ENCODE results near the gene RAET1G.
"Not testable (repeated sequence)": the region's sequence is repeated elsewhere in the genome, so short reads cannot be mapped to it uniquely, and the experiment has no call there.

RAET1G gene, protein sequence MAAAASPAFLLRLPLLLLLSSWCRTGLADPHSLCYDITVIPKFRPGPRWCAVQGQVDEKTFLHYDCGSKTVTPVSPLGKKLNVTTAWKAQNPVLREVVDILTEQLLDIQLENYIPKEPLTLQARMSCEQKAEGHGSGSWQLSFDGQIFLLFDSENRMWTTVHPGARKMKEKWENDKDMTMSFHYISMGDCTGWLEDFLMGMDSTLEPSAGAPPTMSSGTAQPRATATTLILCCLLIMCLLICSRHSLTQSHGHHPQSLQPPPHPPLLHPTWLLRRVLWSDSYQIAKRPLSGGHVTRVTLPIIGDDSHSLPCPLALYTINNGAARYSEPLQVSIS

DNA sequence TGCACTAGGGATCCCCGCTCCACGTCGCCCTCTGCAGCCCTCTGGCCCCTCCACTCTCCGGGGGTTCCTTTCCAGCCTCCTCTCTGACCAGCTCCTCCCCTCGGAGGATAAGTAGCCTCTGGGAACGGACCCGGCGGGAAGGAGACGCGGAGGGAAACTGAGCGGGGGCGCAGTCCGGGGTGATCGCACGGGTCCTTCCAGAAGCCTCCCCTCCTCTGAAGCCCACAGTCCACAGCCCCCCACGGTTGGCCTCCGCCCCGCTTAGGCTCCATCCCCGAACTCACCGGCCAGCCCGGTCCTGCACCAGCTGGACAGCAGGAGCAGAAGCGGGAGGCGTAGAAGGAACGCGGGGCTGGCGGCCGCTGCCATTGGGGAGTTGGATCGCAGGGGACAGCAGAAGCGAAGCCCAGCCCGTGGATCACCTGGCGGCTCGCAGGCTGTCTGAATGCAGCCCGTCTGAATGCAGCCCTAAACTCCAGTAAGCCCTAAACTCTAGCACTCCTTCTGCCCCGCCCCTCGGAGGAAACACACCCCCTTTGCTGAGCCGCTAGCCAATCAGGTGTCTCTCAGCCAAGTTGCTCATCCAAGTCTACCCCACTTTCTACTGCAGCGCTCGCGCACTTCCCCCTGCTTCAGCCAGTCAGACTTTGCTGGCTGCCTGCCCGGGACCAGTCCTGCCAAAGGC, at the start of gene RAET1G:
Gene RAET1G, minus strand, starts transcription at position 480 of the 685 bp plus-strand sequence. Its CDS starts 111 bp downstream, at position 369.
- peak within 1 kb of the TSS; percentile 53 for H3K4me3 ChIP-seq (ENCODE audit: insufficient read length, low read depth)
- peak; percentile 63 for DNase-seq (ENCODE audit: low read depth, low spot score)
- H3K9me3 ChIP-seq (ENCODE audit: insufficient read depth, low read length) = no peaks in the 10 kb centered on the region
- peak within 1 kb of the TSS; percentile 61 for H3K9ac ChIP-seq (ENCODE audit: insufficient read length, low read depth)
- H3K36me3 ChIP-seq (ENCODE audit: insufficient read depth, insufficient read length, low read length) = no peaks in the 10 kb centered on the region
- no peaks in the 10 kb centered on the region for H3K4me1 ChIP-seq (ENCODE audit: insufficient read depth, insufficient read length)
- peaks cover 69% of the 10 kb centered on the region for H3K27me3 ChIP-seq (ENCODE audit: insufficient read depth, insufficient read length)
- TF ChIP-seq SUZ12 (IDR thresholded peaks at IDR 0.05; ENCODE audit: extremely low read depth, insufficient read depth, insufficient read length) = no peak
- no peak for TF ChIP-seq YY1 (IDR thresholded peaks at IDR 0.05; ENCODE audit: insufficient read depth, insufficient read length)
- no peak for TF ChIP-seq ZNF274 (IDR thresholded peaks at IDR 0.05; ENCODE audit: low read depth, low read length)

DNA sequence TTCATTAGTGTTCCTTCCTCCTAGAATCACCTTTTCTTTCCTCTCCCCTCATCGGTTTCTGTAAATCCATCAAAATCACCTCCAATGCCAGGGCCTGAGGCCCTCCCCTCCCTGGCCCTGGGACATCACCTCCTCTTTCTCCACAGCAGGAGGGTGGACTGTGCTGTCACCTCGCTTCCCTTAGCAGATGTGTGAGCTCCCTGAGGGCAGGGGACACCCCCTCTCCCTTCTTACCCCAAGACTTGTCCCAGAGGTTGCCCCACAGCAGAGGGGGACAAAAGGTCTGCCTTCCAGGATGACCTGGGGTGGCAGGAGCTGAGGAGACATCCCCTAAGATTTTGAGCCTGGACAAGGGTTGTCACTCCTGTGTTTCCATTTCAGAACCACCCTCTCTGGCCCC, 46.7 kb upstream of the RAET1G start:
- H3K27me3 ChIP-seq (ENCODE audit: insufficient read depth, insufficient read length) = peaks cover 58% of the 10 kb centered on the region

DNA sequence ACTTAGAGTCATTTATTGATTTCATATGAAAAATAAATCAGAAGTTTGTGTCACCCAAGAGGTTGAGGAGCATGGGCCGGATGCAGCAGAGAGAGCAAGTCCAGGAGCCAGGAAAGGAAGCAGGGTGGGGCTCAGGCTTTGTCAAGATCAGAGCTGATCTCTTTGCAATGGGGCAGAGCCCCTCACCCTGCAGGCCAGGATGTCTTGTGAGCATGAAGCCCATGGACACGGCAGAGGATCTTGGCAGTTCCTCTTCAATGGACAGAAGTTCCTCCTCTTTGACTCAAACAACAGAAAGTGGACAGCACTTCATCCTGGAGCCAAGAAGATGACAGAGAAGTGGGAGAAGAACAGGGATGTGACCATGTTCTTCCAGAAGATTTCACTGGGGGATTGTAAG, 46.0 kb upstream of the RAET1G start:
- H3K27me3 ChIP-seq (ENCODE audit: insufficient read depth, insufficient read length) = peaks cover 62% of the 10 kb centered on the region

More for the DNA sequence above, 46.7 kb upstream of the RAET1G start:
- H3K4me3 ChIP-seq (ENCODE audit: insufficient read length, low read depth) = no peak overlapping the region
- no peaks in the 10 kb centered on the region for H3K9me3 ChIP-seq (ENCODE audit: insufficient read depth, low read length)
- DNase-seq (ENCODE audit: low read depth, low spot score) = no peak
- no peaks in the 10 kb centered on the region for H3K36me3 ChIP-seq (ENCODE audit: insufficient read depth, insufficient read length, low read length)
- no peak overlapping the region for H3K9ac ChIP-seq (ENCODE audit: insufficient read length, low read depth)
- no peak for TF ChIP-seq ZNF274 (IDR thresholded peaks at IDR 0.05; ENCODE audit: low read depth, low read length)
- no peak for TF ChIP-seq YY1 (IDR thresholded peaks at IDR 0.05; ENCODE audit: insufficient read depth, insufficient read length)
- TF ChIP-seq SUZ12 (IDR thresholded peaks at IDR 0.05; ENCODE audit: extremely low read depth, insufficient read depth, insufficient read length) = no peak
- H3K4me1 ChIP-seq (ENCODE audit: insufficient read depth, insufficient read length) = no peaks in the 10 kb centered on the region

DNA sequence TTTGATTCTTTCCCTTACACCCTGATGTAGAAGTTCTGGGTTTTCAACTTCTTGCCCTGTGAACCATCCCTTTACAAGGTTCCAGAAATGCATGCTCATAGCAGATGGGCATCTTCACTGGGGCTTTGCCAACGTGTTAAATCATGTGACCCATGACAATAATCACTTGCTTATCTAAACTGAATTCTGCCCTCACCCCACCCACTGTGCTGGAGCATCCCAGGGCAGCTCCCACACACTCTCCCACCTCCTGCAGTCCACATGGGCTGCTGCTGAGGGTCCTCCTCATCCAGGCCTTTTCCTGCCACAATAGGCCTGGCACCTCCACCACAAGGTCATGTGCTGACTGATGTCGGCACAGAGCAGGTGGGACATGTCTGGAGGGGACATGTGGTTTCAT, 45.1 kb upstream of the RAET1G start:
- H3K9me3 ChIP-seq (ENCODE audit: insufficient read depth, low read length); DNase-seq (ENCODE audit: low read depth, low spot score); H3K9ac ChIP-seq (ENCODE audit: insufficient read length, low read depth); H3K4me1 ChIP-seq (ENCODE audit: insufficient read depth, insufficient read length); H3K4me3 ChIP-seq (ENCODE audit: insufficient read length, low read depth); H3K36me3 ChIP-seq (ENCODE audit: insufficient read depth, insufficient read length, low read length): not testable (repeated sequence)
- H3K27me3 ChIP-seq (ENCODE audit: insufficient read depth, insufficient read length) = peaks cover 70% of the 10 kb centered on the region

More for the DNA sequence above, 46.0 kb upstream of the RAET1G start:
- not testable (repeated sequence) for H3K36me3 ChIP-seq (ENCODE audit: insufficient read depth, insufficient read length, low read length); DNase-seq (ENCODE audit: low read depth, low spot score); H3K4me1 ChIP-seq (ENCODE audit: insufficient read depth, insufficient read length); H3K9ac ChIP-seq (ENCODE audit: insufficient read length, low read depth); H3K4me3 ChIP-seq (ENCODE audit: insufficient read length, low read depth); H3K9me3 ChIP-seq (ENCODE audit: insufficient read depth, low read length)

DNA sequence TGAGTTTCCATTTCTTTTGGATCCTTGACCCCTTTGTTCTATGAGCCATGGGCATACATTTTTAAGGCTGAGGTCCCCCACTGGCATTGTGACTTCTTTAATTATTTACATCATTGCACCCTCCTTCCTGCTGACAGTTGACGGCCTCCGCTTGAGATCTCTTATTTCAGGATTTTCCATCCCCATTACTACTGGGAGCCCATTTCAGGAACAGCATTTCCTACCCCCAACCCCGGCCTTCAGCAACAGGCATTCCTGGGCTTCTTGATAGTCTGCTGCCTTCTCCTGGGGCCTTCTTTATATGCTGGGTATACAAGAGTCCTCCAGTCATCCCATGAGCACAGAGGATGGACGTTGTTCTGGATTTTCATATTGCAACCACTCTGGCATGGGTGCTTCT, 44.7 kb upstream of the RAET1G start:
- H3K27me3 ChIP-seq (ENCODE audit: insufficient read depth, insufficient read length) = peaks cover 74% of the 10 kb centered on the region
- H3K36me3 ChIP-seq (ENCODE audit: insufficient read depth, insufficient read length, low read length) = no peaks in the 10 kb centered on the region
- H3K4me3 ChIP-seq (ENCODE audit: insufficient read length, low read depth) = no peak overlapping the region
- peaks cover 2% of the 10 kb centered on the region for H3K4me1 ChIP-seq (ENCODE audit: insufficient read depth, insufficient read length)
- TF ChIP-seq ZNF274 (IDR thresholded peaks at IDR 0.05; ENCODE audit: low read depth, low read length) (no peak), YY1 (IDR thresholded peaks at IDR 0.05; ENCODE audit: insufficient read depth, insufficient read length) (no peak), SUZ12 (IDR thresholded peaks at IDR 0.05; ENCODE audit: extremely low read depth, insufficient read depth, insufficient read length) (no peak)
- H3K9ac ChIP-seq (ENCODE audit: insufficient read length, low read depth) = no peak overlapping the region
- no peaks in the 10 kb centered on the region for H3K9me3 ChIP-seq (ENCODE audit: insufficient read depth, low read length)
- no peak for DNase-seq (ENCODE audit: low read depth, low spot score)

DNA sequence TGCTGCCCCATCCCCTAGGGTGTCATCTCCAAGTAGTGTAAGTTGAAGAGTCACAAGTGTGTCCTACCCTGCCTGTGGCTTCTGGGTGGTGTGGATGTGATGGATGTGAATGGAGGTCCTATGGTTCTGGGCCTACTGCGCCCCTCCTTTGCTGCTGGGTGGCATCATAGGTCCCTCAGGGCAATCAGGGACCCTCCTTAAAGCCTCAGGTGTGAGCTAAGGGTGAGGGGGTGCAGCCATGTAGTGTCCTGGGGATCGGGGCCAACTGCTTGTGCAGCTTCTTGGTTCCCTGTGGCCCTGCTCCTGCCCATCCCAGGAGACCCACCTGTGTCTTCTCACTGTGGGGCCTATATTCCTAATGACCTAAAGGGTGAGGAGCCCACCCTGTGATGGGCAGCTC, 43.4 kb upstream of the RAET1G start:
- H3K36me3 ChIP-seq (ENCODE audit: insufficient read depth, insufficient read length, low read length); H3K9ac ChIP-seq (ENCODE audit: insufficient read length, low read depth); H3K9me3 ChIP-seq (ENCODE audit: insufficient read depth, low read length); H3K4me1 ChIP-seq (ENCODE audit: insufficient read depth, insufficient read length); H3K4me3 ChIP-seq (ENCODE audit: insufficient read length, low read depth); DNase-seq (ENCODE audit: low read depth, low spot score): not testable (repeated sequence)
- peaks cover 85% of the 10 kb centered on the region for H3K27me3 ChIP-seq (ENCODE audit: insufficient read depth, insufficient read length)

DNA sequence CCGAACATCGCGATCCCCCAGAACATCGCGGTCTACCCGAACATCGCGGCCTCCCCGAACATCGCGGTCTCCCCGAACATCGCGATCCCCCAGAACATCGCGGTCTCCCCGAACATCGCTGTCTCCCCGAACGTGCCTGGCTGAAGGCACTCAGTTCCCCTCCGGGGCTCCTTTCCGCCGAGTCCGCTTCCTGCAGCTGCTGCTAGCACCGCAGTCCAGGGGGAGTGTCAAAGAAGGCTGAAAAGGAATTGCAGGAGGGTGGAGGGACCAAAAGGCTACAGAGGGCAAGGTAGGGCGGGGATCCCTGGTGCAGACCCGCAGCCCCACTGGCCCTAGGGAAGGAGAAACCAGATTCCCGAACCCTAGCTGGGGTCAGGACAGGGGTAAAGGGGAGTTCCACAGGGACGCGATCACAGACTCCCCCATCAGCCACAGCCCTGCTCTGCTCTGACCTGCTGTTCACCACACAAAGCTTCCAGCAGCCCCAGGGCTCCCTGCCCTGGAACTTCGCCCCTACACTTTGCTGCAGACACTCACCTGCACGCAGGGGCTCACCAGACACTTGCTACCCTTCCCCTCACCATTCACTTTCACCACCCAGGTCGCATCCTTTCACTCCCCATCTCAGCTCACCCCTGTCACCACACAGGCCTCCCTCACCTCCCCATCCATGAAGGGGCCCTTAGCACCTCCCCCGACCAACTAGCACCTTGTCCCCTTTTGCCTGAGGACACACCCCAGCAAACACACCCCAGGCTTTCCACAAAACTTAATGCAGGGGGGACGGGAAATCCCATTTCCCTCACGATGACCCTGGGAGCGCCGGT, 42.5 kb upstream of the RAET1G start:
- no peaks in the 10 kb centered on the region for H3K36me3 ChIP-seq (ENCODE audit: insufficient read depth, insufficient read length, low read length)
- H3K27me3 ChIP-seq (ENCODE audit: insufficient read depth, insufficient read length) = peaks cover 89% of the 10 kb centered on the region
- no peaks in the 10 kb centered on the region for H3K9me3 ChIP-seq (ENCODE audit: insufficient read depth, low read length)
- H3K4me3 ChIP-seq (ENCODE audit: insufficient read length, low read depth) = peak overlapping the region; percentile 61
- TF ChIP-seq YY1 (IDR thresholded peaks at IDR 0.05; ENCODE audit: insufficient read depth, insufficient read length) (no peak), ZNF274 (IDR thresholded peaks at IDR 0.05; ENCODE audit: low read depth, low read length) (no peak), SUZ12 (IDR thresholded peaks at IDR 0.05; ENCODE audit: extremely low read depth, insufficient read depth, insufficient read length) (no peak)
- H3K4me1 ChIP-seq (ENCODE audit: insufficient read depth, insufficient read length) = peaks cover 2% of the 10 kb centered on the region
- peak overlapping the region; percentile 67 for H3K9ac ChIP-seq (ENCODE audit: insufficient read length, low read depth)
- DNase-seq (ENCODE audit: low read depth, low spot score) = no peak
